Fibroblast of gingiva (primary cell): Measurements from ENCODE around the gene ERICH4.
"Not testable (repeated sequence)": the region's sequence is repeated elsewhere in the genome, so short reads cannot be mapped to it uniquely, and the experiment has no call there.

Experiments
- DNase-seq: peaks from one replicate; pipeline ENCODE4 v3.0.0-alpha.2; 2011; ENCODE audit warnings: low read depth

The ERICH4 gene

GRCh38 chr19:41435376-41435775 is 7.6 kb upstream of the ERICH4 start:
- DNase-seq = not testable (repeated sequence)

GRCh38 chr19:41435936-41436673 is 6.9 kb upstream of the ERICH4 start:
- no peak for DNase-seq

GRCh38 chr19:41436674-41436951 is 6.3 kb upstream of the ERICH4 start:
- no peak for DNase-seq

- DNase-seq = no peak
These were observed 4.9 kb upstream of the ERICH4 start for GRCh38 chr19:41437944-41438574.

- DNase-seq = peak; percentile 95
These were observed 3.3 kb upstream of the ERICH4 start, which contains the start of gene DMAC2 for GRCh38 chr19:41439441-41440222. TSS of gene DMAC2 (minus strand) at chr19:41439912. CDS start at chr19:41439899, 13 bp downstream.

GRCh38 chr19:41441321-41441945 is 1.5 kb upstream of the ERICH4 start:
- no peak for DNase-seq

GRCh38 chr19:41443813-41444455 is 978 bp downstream of the ERICH4 start:
- DNase-seq = no peak

GRCh38 chr19:41445575-41445974 is 2.6 kb downstream of the ERICH4 start:
- DNase-seq = no peak

GRCh38 chr19:41447732-41448332 is 4.9 kb downstream of the ERICH4 start:
- no peak for DNase-seq

- DNase-seq = peak; percentile 51
These were observed 6.3 kb downstream of the ERICH4 start for GRCh38 chr19:41449079-41449864.

- DNase-seq = no peak
These were observed 6.9 kb downstream of the ERICH4 start for GRCh38 chr19:41449865-41450178.

- no peak for DNase-seq
These were observed 9.8 kb downstream of the ERICH4 start for GRCh38 chr19:41452584-41453275.

- DNase-seq = no peak
These were observed 13.0 kb downstream of the ERICH4 start for GRCh38 chr19:41455936-41456335.

GRCh38 chr19:41456342-41456918 is 13.5 kb downstream of the ERICH4 start:
- peak; percentile 31 for DNase-seq

- no peak for DNase-seq
These were observed 14.3 kb downstream of the ERICH4 start for GRCh38 chr19:41457241-41457640.

- DNase-seq = no peak
These were observed 19.5 kb downstream of the ERICH4 start for GRCh38 chr19:41462497-41462896.

GRCh38 chr19:41463257-41464256 is 20.6 kb downstream of the ERICH4 start:
- DNase-seq = not testable (repeated sequence)

- DNase-seq = no peak
These were observed 33.6 kb downstream of the ERICH4 start for GRCh38 chr19:41476583-41476982.

GRCh38 chr19:41478171-41478570 is 35.2 kb downstream of the ERICH4 start:
- DNase-seq = no peak
